ENCODE measurements around the gene TMPRSS9.

DNA sequence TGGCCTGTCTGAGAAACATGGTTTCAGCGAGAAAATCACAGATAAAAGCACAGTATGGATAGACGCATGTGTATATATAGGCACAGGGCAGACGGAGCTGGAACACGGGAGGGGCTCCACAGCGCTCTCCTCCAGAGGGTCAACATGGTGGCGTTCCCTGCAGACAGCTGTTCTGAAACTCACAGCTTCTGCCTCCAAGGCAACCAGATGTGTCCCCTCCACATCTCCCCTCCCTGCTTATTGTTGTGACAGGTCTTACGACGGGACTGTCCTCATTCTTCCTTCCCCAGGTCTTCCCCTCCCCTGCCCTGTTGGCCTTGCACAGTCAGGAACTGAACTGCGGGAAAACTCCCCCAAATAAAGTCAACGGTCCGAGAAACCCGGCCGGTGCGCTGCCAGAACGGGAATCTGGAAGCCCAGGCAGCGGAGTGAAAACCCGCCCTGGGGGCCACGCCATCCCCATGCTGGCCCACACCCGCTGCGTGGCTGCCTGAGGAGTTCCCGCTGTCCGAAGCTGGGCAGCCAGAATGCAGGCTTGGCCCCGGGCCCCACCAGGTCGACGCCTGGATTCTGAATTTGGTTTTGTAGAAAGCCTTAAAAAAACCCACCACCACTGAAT lies 70.0 kb downstream of the TMPRSS9 start:
- TF ChIP-seq, protein P1, sequence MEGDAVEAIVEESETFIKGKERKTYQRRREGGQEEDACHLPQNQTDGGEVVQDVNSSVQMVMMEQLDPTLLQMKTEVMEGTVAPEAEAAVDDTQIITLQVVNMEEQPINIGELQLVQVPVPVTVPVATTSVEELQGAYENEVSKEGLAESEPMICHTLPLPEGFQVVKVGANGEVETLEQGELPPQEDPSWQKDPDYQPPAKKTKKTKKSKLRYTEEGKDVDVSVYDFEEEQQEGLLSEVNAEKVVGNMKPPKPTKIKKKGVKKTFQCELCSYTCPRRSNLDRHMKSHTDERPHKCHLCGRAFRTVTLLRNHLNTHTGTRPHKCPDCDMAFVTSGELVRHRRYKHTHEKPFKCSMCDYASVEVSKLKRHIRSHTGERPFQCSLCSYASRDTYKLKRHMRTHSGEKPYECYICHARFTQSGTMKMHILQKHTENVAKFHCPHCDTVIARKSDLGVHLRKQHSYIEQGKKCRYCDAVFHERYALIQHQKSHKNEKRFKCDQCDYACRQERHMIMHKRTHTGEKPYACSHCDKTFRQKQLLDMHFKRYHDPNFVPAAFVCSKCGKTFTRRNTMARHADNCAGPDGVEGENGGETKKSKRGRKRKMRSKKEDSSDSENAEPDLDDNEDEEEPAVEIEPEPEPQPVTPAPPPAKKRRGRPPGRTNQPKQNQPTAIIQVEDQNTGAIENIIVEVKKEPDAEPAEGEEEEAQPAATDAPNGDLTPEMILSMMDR (IDR thresholded peaks at IDR 0.05), result no peak
- no peak for TF ChIP-seq ZFX (IDR thresholded peaks at IDR 0.05; ENCODE audit: borderline replicate concordance)

Data from 22Rv1 (cell line).